ENCODE measurements around the gene LCMT1.
"Not testable (repeated sequence)": the region's sequence is repeated elsewhere in the genome, so short reads cannot be mapped to it uniquely, and the experiment has no call there.

Gene LCMT1

GRCh38 chr16:25095636-25096035 lies 15.9 kb upstream of the LCMT1 start:
- no peak for DNase-seq (ENCODE audit: low read depth)

GRCh38 chr16:25097276-25097975 lies 14.1 kb upstream of the LCMT1 start:
- no peak for DNase-seq (ENCODE audit: low read depth)

DNA sequence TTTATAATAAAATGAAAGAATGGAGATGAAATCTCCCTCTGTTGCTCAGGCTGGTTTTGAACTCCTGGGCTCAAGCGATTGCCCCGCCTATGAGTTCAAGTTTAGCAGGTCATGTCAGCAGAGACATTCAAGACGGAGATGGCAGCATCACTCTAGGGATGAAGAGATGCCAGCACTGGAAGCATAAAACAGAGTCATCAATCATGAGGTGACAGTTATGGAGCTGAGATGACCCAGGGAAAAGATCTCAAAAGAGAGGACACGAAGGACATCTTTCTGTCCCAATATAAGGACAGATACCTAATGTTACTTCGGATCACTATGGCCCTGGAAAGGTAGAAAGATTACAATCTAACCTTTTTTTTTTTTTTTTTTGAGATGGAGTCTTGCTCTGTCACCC lies 11.0 kb upstream of the LCMT1 start:
- DNase-seq (ENCODE audit: low read depth): no peak

GRCh38 chr16:25106567-25107465 lies 4.7 kb upstream of the LCMT1 start:
- DNase-seq (ENCODE audit: low read depth): peak; percentile 64

GRCh38 chr16:25107466-25107792 lies 4.1 kb upstream of the LCMT1 start:
- no peak for DNase-seq (ENCODE audit: low read depth)

DNA sequence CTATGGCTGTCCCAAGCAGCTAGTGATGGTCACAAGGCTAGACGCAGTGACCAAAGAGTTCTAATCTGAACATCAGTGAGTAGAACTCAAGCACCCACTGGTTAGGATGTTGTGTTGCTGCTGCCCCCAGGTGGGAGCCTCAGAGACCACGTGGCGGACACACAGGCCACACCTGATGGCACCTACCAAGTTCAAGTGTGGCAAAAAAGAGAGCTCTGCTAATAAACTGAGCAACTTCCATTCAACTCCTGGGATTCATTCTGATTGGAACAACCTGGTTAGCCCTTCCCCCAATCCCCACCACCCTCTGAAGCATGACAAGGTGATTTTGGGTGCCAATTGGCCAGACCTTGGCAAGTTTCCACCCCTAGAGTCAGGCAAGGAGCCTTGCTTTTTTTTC lies 3.5 kb upstream of the LCMT1 start:
- DNase-seq (ENCODE audit: low read depth): no peak

- DNase-seq (ENCODE audit: low read depth): no peak
These were observed 1.9 kb upstream of the LCMT1 start for GRCh38 chr16:25109643-25110042.

GRCh38 chr16:25110387-25110947 lies 1.1 kb upstream of the LCMT1 start:
- DNase-seq (ENCODE audit: low read depth): no peak

GRCh38 chr16:25114121-25114520 lies 2.6 kb downstream of the LCMT1 start:
- DNase-seq (ENCODE audit: low read depth): no peak

- DNase-seq (ENCODE audit: low read depth): no peak
These were observed 7.5 kb downstream of the LCMT1 start for GRCh38 chr16:25118851-25119578.

DNA sequence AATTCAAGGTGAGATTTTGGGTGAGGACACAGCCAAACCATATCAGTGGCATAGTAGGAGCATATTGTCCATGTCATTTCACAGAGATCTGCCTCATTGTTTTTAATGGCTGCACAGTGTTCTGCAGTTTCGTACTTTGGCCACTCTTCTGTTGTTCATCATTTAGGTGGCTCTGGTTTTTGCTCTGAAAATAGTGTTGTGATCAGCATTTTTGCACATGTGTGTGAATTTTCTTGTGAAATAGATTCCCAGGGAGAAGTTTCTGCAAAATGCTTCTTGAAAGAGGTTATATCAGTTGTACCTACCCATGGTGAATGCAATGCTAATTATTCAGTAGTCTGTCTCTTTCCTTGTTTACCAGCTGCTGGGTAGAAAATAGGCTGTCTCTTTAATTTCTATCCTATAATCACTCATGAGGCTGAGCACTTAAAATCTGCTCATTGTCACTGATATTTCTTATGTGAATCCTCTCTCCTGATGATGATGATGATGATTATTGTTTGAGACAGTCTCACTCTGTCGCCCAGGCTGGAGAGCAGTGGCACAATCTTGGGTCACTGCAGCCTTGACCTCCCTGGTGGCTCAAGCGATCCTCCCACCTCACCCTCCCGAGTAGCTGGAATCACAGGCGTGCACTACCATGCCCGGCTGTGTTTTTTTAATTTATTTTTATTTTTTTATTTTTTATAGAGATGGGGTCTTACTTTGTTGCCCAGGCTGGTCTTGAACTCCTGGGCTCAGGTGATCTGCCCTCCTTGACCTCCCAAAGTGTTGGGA lies 10.5 kb downstream of the LCMT1 start:
- no peak for DNase-seq (ENCODE audit: low read depth)

DNA sequence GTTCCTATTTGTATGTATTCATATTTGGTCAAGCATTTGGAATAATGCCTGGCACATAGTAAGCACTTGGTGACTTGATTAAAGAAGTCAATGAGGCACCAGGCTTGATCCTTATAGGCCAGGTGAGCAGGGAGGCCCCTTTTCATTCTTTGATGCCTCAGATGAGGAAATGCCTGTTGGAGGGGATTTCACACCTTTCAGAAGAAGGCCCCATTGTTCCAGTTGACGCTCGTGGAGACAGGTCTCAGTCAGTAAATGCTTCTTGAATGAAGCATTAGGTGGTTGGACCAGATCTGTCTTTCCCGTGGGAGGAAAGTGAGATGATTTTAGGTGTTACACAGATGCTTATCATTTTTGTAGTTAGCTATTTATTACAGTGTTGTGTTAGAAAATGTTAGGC lies 13.0 kb downstream of the LCMT1 start:
- no peak for DNase-seq (ENCODE audit: low read depth)

DNA sequence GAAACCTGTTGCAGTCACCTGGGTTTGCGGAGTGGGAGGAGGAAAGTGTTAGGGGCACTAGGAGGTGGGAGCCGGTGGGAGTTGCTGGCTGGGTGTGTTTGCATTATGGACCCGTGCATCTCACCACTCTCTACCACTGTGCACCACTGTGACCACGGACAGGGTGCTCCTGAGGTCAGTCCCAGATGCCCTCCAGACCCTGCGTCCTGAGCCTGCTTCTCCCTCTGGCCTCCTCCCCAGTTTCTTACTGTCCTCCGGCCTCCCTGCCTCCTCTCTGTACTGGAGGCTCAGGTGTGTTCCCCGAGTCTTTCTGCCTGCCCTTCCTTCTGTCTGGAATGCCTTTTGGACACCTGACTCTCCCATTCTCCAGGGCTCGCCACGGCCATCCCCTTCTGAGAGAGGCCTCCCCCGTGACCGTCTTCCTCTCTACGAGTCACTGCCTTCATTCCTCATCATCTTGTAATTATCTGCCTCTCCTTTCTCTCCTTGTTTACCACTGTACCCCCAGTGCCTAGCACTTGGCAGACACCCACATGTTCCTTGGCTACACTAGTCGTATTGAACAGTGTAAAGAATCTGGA lies 14.6 kb downstream of the LCMT1 start:
- not testable (repeated sequence) for DNase-seq (ENCODE audit: low read depth)

- DNase-seq (ENCODE audit: low read depth): no peak
These were observed 15.3 kb downstream of the LCMT1 start for GRCh38 chr16:25126820-25127232.

DNA sequence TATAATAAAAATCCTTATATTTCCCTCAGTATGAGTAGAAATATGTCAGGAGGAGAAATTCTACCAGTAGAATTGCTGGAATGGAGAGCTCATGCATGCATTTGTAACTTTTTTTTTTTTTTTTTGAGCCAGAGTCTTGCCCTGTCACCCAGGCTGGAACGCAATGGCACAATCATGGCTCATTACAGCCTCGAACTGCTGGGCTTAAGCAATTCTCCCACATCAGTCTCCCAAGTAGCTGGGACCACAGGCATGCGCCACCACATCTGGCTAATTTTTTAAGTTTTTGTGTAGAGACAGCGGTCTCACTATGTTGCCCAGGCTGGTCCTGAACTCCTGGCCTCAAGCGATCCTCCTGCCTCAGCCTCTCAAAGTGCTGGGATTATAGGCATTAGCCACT lies 21.2 kb downstream of the LCMT1 start:
- DNase-seq (ENCODE audit: low read depth): not testable (repeated sequence)

- DNase-seq (ENCODE audit: low read depth): no peak
These were observed 22.7 kb downstream of the LCMT1 start for GRCh38 chr16:25134166-25134700.

DNA sequence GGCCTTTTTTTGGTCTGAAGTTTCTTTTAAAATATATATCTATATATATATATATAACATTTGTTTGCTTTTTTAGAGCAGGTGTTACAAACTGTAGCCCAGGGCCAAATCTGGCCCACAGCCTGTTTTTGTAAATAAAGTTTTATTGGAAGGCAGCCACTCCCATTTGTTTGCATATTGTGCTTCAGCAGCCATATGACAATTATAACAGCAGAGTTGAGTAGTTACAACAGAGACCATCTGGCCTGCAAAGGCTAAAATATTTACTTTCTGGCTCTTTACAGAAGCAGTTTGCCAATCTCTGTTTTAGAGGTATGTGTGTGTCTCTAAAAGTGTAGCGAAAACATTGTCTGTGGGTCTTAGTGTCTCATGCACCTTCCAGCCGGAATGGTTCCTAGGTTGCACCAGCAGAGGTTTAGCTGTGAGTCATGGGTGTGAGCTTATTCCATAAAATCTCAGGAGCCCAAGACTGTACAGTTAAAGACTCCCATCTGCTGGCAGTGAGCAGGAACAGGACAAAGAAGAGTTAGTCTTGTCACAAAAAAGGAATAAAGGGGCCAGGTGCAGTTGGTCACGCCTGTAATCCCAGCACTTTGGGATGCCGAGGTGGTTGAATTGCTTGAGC lies 23.8 kb downstream of the LCMT1 start:
- no peak for DNase-seq (ENCODE audit: low read depth)

DNA sequence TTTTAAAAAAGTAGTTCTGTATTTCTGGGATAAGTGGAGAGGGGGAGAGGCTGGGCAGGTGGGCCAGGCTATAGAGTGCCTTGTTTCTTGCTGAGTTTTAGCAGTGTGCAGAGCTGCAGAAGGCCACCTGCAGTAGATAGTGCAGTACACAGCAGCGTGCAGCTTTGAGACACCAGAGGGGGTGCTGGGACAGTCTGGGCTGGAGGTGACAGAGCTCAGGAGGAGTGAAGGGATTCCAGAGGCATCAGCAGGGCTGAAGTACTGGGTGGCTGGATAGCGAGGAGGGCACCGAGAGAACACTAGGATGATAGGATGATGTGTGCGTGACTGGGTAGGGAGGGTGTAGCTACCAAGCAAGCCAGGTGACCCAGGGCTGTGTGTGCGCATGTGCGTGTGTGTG lies 26.6 kb downstream of the LCMT1 start:
- DNase-seq (ENCODE audit: low read depth): no peak

DNA sequence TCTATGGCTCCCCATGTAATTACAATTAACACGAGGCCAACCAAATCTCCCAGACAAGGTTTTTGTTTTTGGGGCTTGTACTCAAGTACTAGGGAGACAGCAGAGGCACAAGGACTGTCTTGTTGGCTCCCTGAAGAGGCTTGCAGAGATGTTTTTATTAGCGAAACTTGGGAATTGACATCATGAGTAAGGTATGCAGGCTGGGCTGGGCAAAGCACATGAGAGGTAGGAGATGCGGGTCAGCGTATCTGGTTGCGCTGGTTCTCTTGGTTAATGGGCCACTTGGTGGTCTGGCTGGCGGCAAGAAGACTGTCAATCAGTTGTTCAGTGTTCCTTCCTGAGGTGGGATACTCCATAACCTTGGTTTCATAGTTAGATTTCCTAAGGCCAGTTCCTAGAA lies 28.9 kb downstream of the LCMT1 start:
- DNase-seq (ENCODE audit: low read depth): no peak

GRCh38 chr16:25141648-25142047 lies 30.1 kb downstream of the LCMT1 start:
- no peak for DNase-seq (ENCODE audit: low read depth)

- no peak for DNase-seq (ENCODE audit: low read depth)
These were observed 32.4 kb downstream of the LCMT1 start for GRCh38 chr16:25143928-25144327.

Measured in stimulated activated CD8-positive, alpha-beta memory T cell treated with anti-CD3 and anti-CD28 coated beads, Interleukin-15, amount 100 ng/mL, for 24 hours (primary cell).